HEK293 (cell line): ENCODE results near the gene PLEKHG1.
A peak's percentile ranks its signal among the peaks of the same experiment; 100 is the strongest.

ENCODE experiments used
- GFI1B ChIP-seq: fragments of 450-650 bp; formaldehyde crosslinking; IDR thresholded peaks from 2 replicates; pipeline ENCODE4 v1.5.1; 2016; ENCODE audit warnings: missing biosample characterization, missing genetic modification characterization
- GLIS2 ChIP-seq: fragments of 450-650 bp; formaldehyde crosslinking; IDR thresholded peaks from 2 replicates; pipeline ENCODE4 v1.5.1; 2016; ENCODE audit warnings: missing biosample characterization, missing genetic modification characterization
- HOXA7 ChIP-seq: sonication (generic); formaldehyde crosslinking; IDR thresholded peaks from 2 replicates; pipeline ENCODE4 v1.8.1; 2022; ENCODE audit warnings: missing genetic modification reagents, borderline replicate concordance
- INSM2 ChIP-seq: fragments of 450-650 bp; formaldehyde crosslinking; IDR thresholded peaks from 2 replicates; pipeline ENCODE4 v1.5.1; 2016; ENCODE audit warnings: missing biosample characterization, missing genetic modification characterization
- KLF1 ChIP-seq: fragments of 450-650 bp; formaldehyde crosslinking; IDR thresholded peaks from 2 replicates; pipeline ENCODE4 v1.5.1; 2016; ENCODE audit warnings: missing biosample characterization, missing genetic modification characterization
- MYNN ChIP-seq: fragments of 450-650 bp; formaldehyde crosslinking; IDR thresholded peaks from 2 replicates; pipeline ENCODE4 v1.5.1; 2016; ENCODE audit warnings: missing biosample characterization, missing genetic modification characterization, borderline replicate concordance
- OVOL3 ChIP-seq: fragments of 450-650 bp; formaldehyde crosslinking; IDR thresholded peaks from 2 replicates; pipeline ENCODE4 v1.5.1; 2016; ENCODE audit warnings: missing biosample characterization, missing genetic modification characterization
- PRDM6 ChIP-seq: fragments of 450-650 bp; formaldehyde crosslinking; IDR thresholded peaks from 2 replicates; pipeline ENCODE4 v1.5.1; 2017; ENCODE audit warnings: missing biosample characterization, missing genetic modification characterization
- YY1 ChIP-seq: fragments of 450-650 bp; formaldehyde crosslinking; IDR thresholded peaks from 2 replicates; pipeline ENCODE4 v1.5.1; 2018; ENCODE audit warnings: missing biosample characterization, missing genetic modification characterization
- YY2 ChIP-seq: fragments of 450-650 bp; formaldehyde crosslinking; IDR thresholded peaks from 2 replicates; pipeline ENCODE4 v1.5.1; 2016; ENCODE audit warnings: missing biosample characterization, missing genetic modification characterization
- ZBTB10 ChIP-seq: fragments of 450-650 bp; formaldehyde crosslinking; IDR thresholded peaks from 2 replicates; pipeline ENCODE4 v1.5.1; 2016; ENCODE audit warnings: missing biosample characterization, missing genetic modification characterization
- ZEB2 ChIP-seq: fragments of 450-650 bp; formaldehyde crosslinking; IDR thresholded peaks from 2 replicates; pipeline ENCODE4 v1.5.1; 2016; ENCODE audit warnings: missing biosample characterization, missing genetic modification characterization
- ZFP69B ChIP-seq: fragments of 450-650 bp; formaldehyde crosslinking; IDR thresholded peaks from 2 replicates; pipeline ENCODE4 v1.5.1; 2016; ENCODE audit warnings: missing biosample characterization, missing genetic modification characterization
- ZNF112 ChIP-seq: fragments of 450-650 bp; formaldehyde crosslinking; IDR thresholded peaks from 2 replicates; pipeline ENCODE4 v1.5.0; 2017; ENCODE audit warnings: missing biosample characterization, missing genetic modification characterization
- ZNF174 ChIP-seq: fragments of 450-650 bp; formaldehyde crosslinking; IDR thresholded peaks from 2 replicates; pipeline ENCODE4 v1.5.0; 2017; ENCODE audit warnings: missing biosample characterization, mild to moderate bottlenecking, missing genetic modification characterization
- ZNF2 ChIP-seq: fragments of 450-650 bp; formaldehyde crosslinking; IDR thresholded peaks from 2 replicates; pipeline ENCODE4 v1.5.1; 2016; ENCODE audit warnings: missing biosample characterization, missing genetic modification characterization
- ZNF221 ChIP-seq: fragments of 450-650 bp; formaldehyde crosslinking; IDR thresholded peaks from 2 replicates; pipeline ENCODE4 v1.5.1; 2017; ENCODE audit warnings: missing biosample characterization, missing genetic modification characterization, borderline replicate concordance
- ZNF23 ChIP-seq: fragments of 450-650 bp; formaldehyde crosslinking; IDR thresholded peaks from 2 replicates; pipeline ENCODE4 v1.5.1; 2016; ENCODE audit warnings: missing biosample characterization, missing genetic modification characterization, borderline replicate concordance
- ZNF280D ChIP-seq: fragments of 450-650 bp; formaldehyde crosslinking; IDR thresholded peaks from 2 replicates; pipeline ENCODE4 v1.5.1; 2016; ENCODE audit warnings: missing biosample characterization, missing genetic modification characterization
- ZNF311 ChIP-seq: fragments of 450-650 bp; formaldehyde crosslinking; IDR thresholded peaks from 2 replicates; pipeline ENCODE4 v1.5.1; 2017; ENCODE audit warnings: missing biosample characterization, missing genetic modification characterization, borderline replicate concordance
- ZNF335 ChIP-seq: fragments of 450-650 bp; formaldehyde crosslinking; conservative IDR thresholded peaks from 2 replicates; pipeline ENCODE4 v1.5.1; 2016; ENCODE audit warnings: missing biosample characterization, missing genetic modification characterization
- ZNF362 ChIP-seq: fragments of 450-650 bp; formaldehyde crosslinking; IDR thresholded peaks from 2 replicates; pipeline ENCODE4 v1.5.1; 2016; ENCODE audit warnings: missing biosample characterization, missing genetic modification characterization
- ZNF391 ChIP-seq: fragments of 450-650 bp; formaldehyde crosslinking; IDR thresholded peaks from 2 replicates; pipeline ENCODE4 v1.5.1; 2016; ENCODE audit warnings: low read depth, missing biosample characterization, missing genetic modification characterization, borderline replicate concordance
- ZNF423 ChIP-seq: fragments of 450-650 bp; formaldehyde crosslinking; IDR thresholded peaks from 2 replicates; pipeline ENCODE4 v1.5.1; 2016; ENCODE audit warnings: missing biosample characterization, missing genetic modification characterization
- ZNF510 ChIP-seq: fragments of 450-650 bp; formaldehyde crosslinking; IDR thresholded peaks from 2 replicates; pipeline ENCODE4 v1.5.1; 2018; ENCODE audit warnings: mild to moderate bottlenecking, missing genetic modification characterization, missing biosample characterization; ENCODE audit not compliant: insufficient replicate concordance
- ZNF555 ChIP-seq: fragments of 450-650 bp; formaldehyde crosslinking; conservative IDR thresholded peaks from 2 replicates; pipeline ENCODE4 v1.5.1; 2017; ENCODE audit warnings: missing biosample characterization, mild to moderate bottlenecking, missing genetic modification characterization, inconsistent platforms
- ZNF585B ChIP-seq: fragments of 450-650 bp; formaldehyde crosslinking; IDR thresholded peaks from 2 replicates; pipeline ENCODE4 v1.5.1; 2016; ENCODE audit warnings: missing biosample characterization, missing genetic modification characterization
- ZNF621 ChIP-seq: fragments of 450-650 bp; formaldehyde crosslinking; IDR thresholded peaks from 2 replicates; pipeline ENCODE4 v1.5.1; 2017; ENCODE audit warnings: missing biosample characterization, missing genetic modification characterization
- ZNF785 ChIP-seq: fragments of 450-650 bp; formaldehyde crosslinking; IDR thresholded peaks from 2 replicates; pipeline ENCODE4 v1.5.1; 2016; ENCODE audit warnings: missing biosample characterization, missing genetic modification characterization
- ZSCAN30 ChIP-seq: fragments of 450-650 bp; IDR thresholded peaks from 2 replicates; pipeline ENCODE4 v1.5.1; 2018; ENCODE audit warnings: missing biosample characterization, mild to moderate bottlenecking, missing genetic modification characterization, moderate library complexity

The PLEKHG1 gene

GRCh38 chr6:150599199-150600009 is at the start of gene PLEKHG1 (continued):
- TF ChIP-seq ZNF221 (tag by site-specific recombination) (no peak), ZNF621 (tag by site-specific recombination) (no peak), ZEB2 (peak; percentile 69), OVOL3 (no peak), MYNN (no peak), ZNF510 (tag by site-specific recombination) (no peak), PRDM6 (peak; percentile 85), YY1 (no peak), ZNF23 (tag by site-specific recombination) (no peak), ZNF174 (no peak), ZNF423 (tag by site-specific recombination) (no peak), ZNF280D (tag by site-specific recombination) (no peak), ZNF391 (tag by site-specific recombination) (no peak), ZNF585B (no peak), ZNF335 (tag by site-specific recombination) (peak; percentile 26), INSM2 (tag by site-specific recombination) (no peak), GFI1B (no peak), HOXA7 (CRISPR knock-in tag) (no peak), GLIS2 (tag by site-specific recombination) (no peak), KLF1 (tag by site-specific recombination) (peak; percentile 58), ZNF362 (tag by site-specific recombination) (no peak), YY2 (tag by site-specific recombination) (no peak), ZBTB10 (no peak), ZFP69B (no peak), ZNF112 (tag by site-specific recombination) (no peak), ZNF2 (tag by site-specific recombination) (no peak), ZNF311 (no peak), ZNF555 (tag by site-specific recombination) (no peak), ZNF785 (tag by site-specific recombination) (no peak), ZSCAN30 (peak; percentile 71; the same call in 1 of the 2 replicates)
